ENCODE results near the gene CRY2. TPM values are rescaled to one million over a fixed set of nuclear protein-coding genes. Genes with fewer than 3 reads are reported as not detected.

CRY2 gene
- total RNA-seq, 1 donor from 2014 or later: 10.8 TPM

GRCh38 chr11:45930951-45931570 is 83.8 kb downstream of the CRY2 start:
- FAIRE-seq (peak; percentile 88), DNase-seq (ENCODE audit: low read depth) (peak; percentile 97)
- TF ChIP-seq CTCF (IDR thresholded peaks at IDR 0.05; ENCODE audit: insufficient read depth, low read length, severe bottlenecking): no peak
- no peak overlapping the region for H3K4me3 ChIP-seq (ENCODE audit: low read depth, low read length)
- H3K27me3 ChIP-seq (ENCODE audit: control insufficient read depth, insufficient read depth, low read length): no peaks in the 10 kb centered on the region
- H3K36me3 ChIP-seq (ENCODE audit: control insufficient read depth, insufficient read depth, low read length): peaks cover 3% of the 10 kb centered on the region

- TF ChIP-seq CTCF (IDR thresholded peaks at IDR 0.05; ENCODE audit: insufficient read depth, low read length, severe bottlenecking): no peak
- FAIRE-seq (no peak), DNase-seq (ENCODE audit: low read depth) (peak; percentile 52)
- peaks cover 3% of the 10 kb centered on the region for H3K36me3 ChIP-seq (ENCODE audit: control insufficient read depth, insufficient read depth, low read length)
- no peaks in the 10 kb centered on the region for H3K27me3 ChIP-seq (ENCODE audit: control insufficient read depth, insufficient read depth, low read length)
- H3K4me3 ChIP-seq (ENCODE audit: low read depth, low read length): no peak overlapping the region
These were observed 84.5 kb downstream of the CRY2 start for GRCh38 chr11:45931739-45932138.

- TF ChIP-seq CTCF (IDR thresholded peaks at IDR 0.05; ENCODE audit: insufficient read depth, low read length, severe bottlenecking): no peak
- no peak for DNase-seq (ENCODE audit: low read depth)
- no peak for FAIRE-seq
- H3K4me3 ChIP-seq (ENCODE audit: low read depth, low read length): no peak overlapping the region
- peaks cover 3% of the 10 kb centered on the region for H3K36me3 ChIP-seq (ENCODE audit: control insufficient read depth, insufficient read depth, low read length)
- no peaks in the 10 kb centered on the region for H3K27me3 ChIP-seq (ENCODE audit: control insufficient read depth, insufficient read depth, low read length)
These were observed 84.9 kb downstream of the CRY2 start for GRCh38 chr11:45932217-45932616.

Other genes with a start within 250 kb of the CRY2 start
- 0.26 and 2.4 TPM in 2 replicates for gene CHST1, start 181.9 kb upstream of the CRY2 start, total RNA-seq
- gene SLC35C1, start 42.3 kb upstream of the CRY2 start, total RNA-seq: 7.6 and 9.5 TPM in 2 replicates
- 0.26 and 0.90 TPM in 2 replicates for gene MAPK8IP1, start 38.2 kb downstream of the CRY2 start, total RNA-seq
- gene FREY1, start 59.8 kb downstream of the CRY2 start, total RNA-seq: 0.51 and 1.3 TPM in 2 replicates
- gene PEX16, start 70.4 kb downstream of the CRY2 start, total RNA-seq: 47.1 and 59.0 TPM in 2 replicates
- 2.9 and 4.5 TPM in 2 replicates for gene LARGE2, start 75.2 kb downstream of the CRY2 start, total RNA-seq

Measured in bronchial epithelial cell (primary cell).